Epithelial cell of alveolus of lung (primary cell): Measurements from ENCODE around the gene KCTD14. TPM values are rescaled to one million over a fixed set of nuclear protein-coding genes. Genes with fewer than 3 reads are reported as not detected.

Source experiments
- total RNA-seq: library from RNA; depleted of rRNA; stranded (reverse); fragments of >200 nt; gene quantifications from 2 replicates; pipeline ENCODE4 v1.2.1, GENCODE V29; 2015

Gene KCTD14, protein sequence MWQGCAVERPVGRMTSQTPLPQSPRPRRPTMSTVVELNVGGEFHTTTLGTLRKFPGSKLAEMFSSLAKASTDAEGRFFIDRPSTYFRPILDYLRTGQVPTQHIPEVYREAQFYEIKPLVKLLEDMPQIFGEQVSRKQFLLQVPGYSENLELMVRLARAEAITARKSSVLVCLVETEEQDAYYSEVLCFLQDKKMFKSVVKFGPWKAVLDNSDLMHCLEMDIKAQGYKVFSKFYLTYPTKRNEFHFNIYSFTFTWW
- total RNA-seq = 2.0 and 4.8 TPM in 2 replicates

DNA sequence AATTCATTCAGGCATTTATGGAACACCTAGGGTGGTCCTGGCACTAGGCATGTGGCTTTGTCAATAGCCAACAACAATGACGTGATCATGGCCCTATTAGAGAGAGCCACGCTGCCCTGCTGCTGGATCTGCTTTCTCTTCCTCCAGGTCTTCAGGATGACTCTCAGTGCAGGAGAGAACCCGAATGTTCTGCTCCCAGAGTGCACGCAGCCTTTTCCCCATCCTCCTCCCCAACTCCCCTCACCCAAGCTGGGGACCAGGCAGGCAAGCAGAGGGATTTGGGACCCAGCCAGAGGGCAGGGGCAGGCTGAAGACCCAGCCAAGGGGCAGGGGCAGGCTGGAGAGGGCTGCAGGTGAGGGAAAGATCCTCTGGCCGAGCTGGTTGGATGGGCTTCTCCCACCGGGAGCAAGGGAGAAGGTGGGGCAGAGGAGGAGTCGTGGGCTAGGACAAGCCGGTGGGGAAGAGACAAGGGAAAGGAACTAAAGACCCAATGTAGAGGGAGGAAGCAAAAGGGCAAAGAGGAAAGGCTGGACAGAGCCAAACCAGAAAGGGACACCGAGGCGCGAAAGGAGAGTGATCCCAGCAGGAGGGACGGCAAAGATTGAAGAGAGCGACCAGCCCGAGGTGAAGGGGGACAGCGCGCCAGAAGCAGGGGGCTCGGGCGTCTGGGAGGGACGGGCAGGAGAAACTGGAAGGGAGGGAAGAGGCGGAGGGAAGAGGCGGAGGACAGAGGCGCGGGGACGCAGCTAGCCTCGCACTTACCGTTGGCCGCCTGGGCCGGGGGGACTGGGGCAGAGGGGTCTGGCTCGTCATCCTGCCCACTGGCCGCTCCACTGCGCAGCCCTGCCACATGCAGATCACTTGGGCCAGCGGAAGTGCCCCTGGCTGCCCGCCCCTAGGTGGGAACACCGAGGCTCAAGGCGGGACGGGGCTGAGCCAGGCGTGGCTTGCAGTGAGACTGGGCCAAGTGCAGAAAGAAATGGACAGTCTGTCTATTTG is at the start of gene KCTD14:
Gene KCTD14, minus strand, starts transcription at position 880 of the 1,000 bp plus-strand sequence. Its CDS starts 27 bp downstream, at position 853.

GRCh38 chr11:78063440-78064181 is 40.5 kb upstream of the KCTD14 start, which contains the start of gene THRSP:
TSS of gene THRSP (plus strand) at chr11:78063861. CDS start at chr11:78063882, 21 bp downstream.

DNA sequence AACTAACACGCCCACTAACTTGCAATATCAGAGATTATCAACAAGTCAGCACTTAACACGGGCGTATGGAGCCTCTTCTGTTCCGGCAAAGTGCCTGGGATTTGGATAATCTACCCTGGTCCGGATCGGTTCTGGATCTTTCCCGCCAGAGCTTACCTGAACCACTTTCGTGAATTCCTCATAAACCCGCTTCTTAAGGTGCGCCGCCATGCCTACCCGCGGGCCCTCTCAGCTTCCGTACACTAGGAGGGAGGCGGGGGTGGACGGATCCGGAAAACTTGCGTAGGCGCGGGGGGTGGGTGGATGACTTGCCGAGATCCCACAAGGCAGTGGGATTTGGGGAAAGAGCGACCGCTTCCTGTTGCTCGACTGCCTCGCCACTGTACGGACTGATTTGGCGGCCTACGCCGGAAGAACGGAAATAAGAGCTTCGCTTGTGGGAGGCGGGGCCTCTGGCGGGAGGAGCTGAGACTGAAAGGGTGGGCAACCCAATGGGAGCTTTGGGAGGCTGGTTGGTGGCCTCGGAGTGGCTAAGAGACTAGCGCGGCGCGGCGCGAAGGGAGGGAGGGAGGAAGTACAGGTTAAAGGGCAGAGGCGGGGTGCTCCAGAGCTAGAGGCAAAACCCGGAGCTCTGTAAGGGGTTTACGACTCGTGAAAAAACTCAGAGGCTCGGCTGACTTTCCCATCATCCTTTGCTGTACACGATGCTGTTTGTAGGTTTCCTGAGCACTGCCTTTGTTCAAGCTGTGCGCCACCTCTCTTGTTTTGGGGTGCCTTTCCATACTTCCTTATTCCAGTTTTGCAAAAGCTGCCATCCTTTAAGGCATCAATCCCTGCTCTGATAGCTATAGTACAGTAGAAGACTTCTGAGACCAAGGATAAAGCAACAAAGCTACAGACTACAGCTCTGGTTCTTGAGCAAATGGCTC is 28.4 kb downstream of the KCTD14 start, which contains the start of gene INTS4:
Gene INTS4, minus strand, starts transcription at position 235 of the 929 bp plus-strand sequence. Its CDS starts 25 bp downstream, at position 210.

Other genes starting within 250 kb of the KCTD14 start
- gene RSF1, start 202.6 kb downstream of the KCTD14 start, total RNA-seq = 22.9 and 55.8 TPM in 2 replicates
- gene AAMDC, start 202.1 kb downstream of the KCTD14 start, total RNA-seq = 16.2 and 17.3 TPM in 2 replicates
- gene INTS4, start 28.6 kb downstream of the KCTD14 start, total RNA-seq = 14.6 and 15.6 TPM in 2 replicates
- gene THRSP, start 40.6 kb upstream of the KCTD14 start, total RNA-seq = not detected in 2 replicates
- 91.5 and 161 TPM in 2 replicates for gene NDUFC2, start 56.6 kb upstream of the KCTD14 start, total RNA-seq
- gene ALG8, start 116.3 kb upstream of the KCTD14 start, total RNA-seq = 34.7 and 40.0 TPM in 2 replicates
- gene KCTD21, start 165.3 kb upstream of the KCTD14 start, total RNA-seq = 5.3 and 11.2 TPM in 2 replicates
- 5.4 and 7.5 TPM in 2 replicates for gene USP35, start 165.6 kb upstream of the KCTD14 start, total RNA-seq